Peyer's patch (tissue), 4 donors: ENCODE data around the gene QDPR. TPM values are rescaled to one million over a fixed set of nuclear protein-coding genes. Genes with fewer than 3 reads are reported as not detected.
A peak's percentile ranks its signal among the peaks of the same experiment; 100 is the strongest.

Experiments
- DNase-seq, 3 donors: peaks; one replicate each; pipeline ENCODE4 v3.0.0-alpha.2; 2017 to 2019
- H3K27ac ChIP-seq, 4 donors: fragments of 200-600 bp; sonication (generic); one replicate each; pipeline ENCODE4 v1.5.1; 2016 to 2019
- H3K27me3 ChIP-seq, 2 donors: fragments of 200-600 bp; sonication (generic); one replicate each; pipeline ENCODE4 v1.5.1; 2019
- H3K36me3 ChIP-seq, 3 donors: fragments of 200-600 bp; sonication (generic); one replicate each; pipeline ENCODE4 v1.5.1; 2016 to 2019
- H3K4me1 ChIP-seq, 4 donors: fragments of 200-600 bp; sonication (generic); one replicate each; pipeline ENCODE4 v1.5.1; 2016 to 2019
- H3K4me3 ChIP-seq, 4 donors: fragments of 200-600 bp; sonication (generic); 1 replicate in 3 of 4; 2 replicates in 1 of 4; pipeline ENCODE4 v1.5.1; 2016 to 2019; ENCODE audit warnings: mild to moderate bottlenecking in 1 of 4
- H3K9me3 ChIP-seq, 4 donors: fragments of 200-600 bp; sonication (generic); one replicate each; pipeline ENCODE4 v1.5.1; 2016 to 2019; ENCODE audit warnings: mild to moderate bottlenecking in 1 of 4
- CTCF ChIP-seq, 6 experiments: fragments of 450-650 bp in 4 of 6; fragments of 200-600 bp in 2 of 6; sonication (generic) in 1 of 6; IDR thresholded peaks; one replicate each; pipeline ENCODE4 v1.5.1; 2017 to 2019; ENCODE audit warnings: antibody characterized with exemption in 6 of 6, mild to moderate bottlenecking in 3 of 6, moderate library complexity in 1 of 6
- POLR2A ChIP-seq, 2 donors: fragments of 450-650 bp; IDR thresholded peaks; one replicate each; pipeline ENCODE4 v1.5.1; 2017; ENCODE audit warnings: antibody characterized with exemption in 2 of 2, mild to moderate bottlenecking in 2 of 2, moderate library complexity in 2 of 2
- total RNA-seq, 4 donors: library from RNA; depleted of rRNA; stranded (reverse); fragments of >200 nt; gene quantifications; one replicate each; pipeline ENCODE4 v1.1.0, GENCODE V29; 2016

The QDPR gene
- total RNA-seq, 4 donors from 2014 or later, result 8.2 to 17.0 (median 12.5) TPM

GRCh38 chr4:17514865-17515264, 3.0 kb upstream of the QDPR start, which contains the start of gene CLRN2:
Gene CLRN2, plus strand, starts transcription at chr4:17515165. Its CDS starts 102 bp downstream, at chr4:17515267.
- Histone ChIP-seq H3K9me3 (no peaks in the 10 kb centered on the region), H3K4me3 (no peak within 1 kb of the TSS), H3K36me3 (no peaks in the 10 kb centered on the region), H3K4me1 (peaks cover 0 to 7% (median 4%) of the 10 kb centered on the region in 4 donors), H3K27ac (no peak within 1 kb of the TSS), H3K27me3 (no peaks in the 10 kb centered on the region)
- TF ChIP-seq CTCF (IDR thresholded peaks at IDR 0.05) (no peak), POLR2A (IDR thresholded peaks at IDR 0.05) (no peak)
- DNase-seq, result no peak

- Histone ChIP-seq H3K9me3 (no peaks in the 10 kb centered on the region), H3K27ac (no peak overlapping the region), H3K36me3 (peaks cover 0 to 3% (median 0%) of the 10 kb centered on the region in 3 donors), H3K4me1 (peaks cover 0 to 7% (median 4%) of the 10 kb centered on the region in 4 donors), H3K4me3 (no peak overlapping the region), H3K27me3 (no peaks in the 10 kb centered on the region)
- no peak for DNase-seq
- TF ChIP-seq POLR2A (IDR thresholded peaks at IDR 0.05) (no peak), CTCF (IDR thresholded peaks at IDR 0.05) (no peak)
Measured at GRCh38 chr4:17512973-17513665, 1.2 kb upstream of the QDPR start.

DNA sequence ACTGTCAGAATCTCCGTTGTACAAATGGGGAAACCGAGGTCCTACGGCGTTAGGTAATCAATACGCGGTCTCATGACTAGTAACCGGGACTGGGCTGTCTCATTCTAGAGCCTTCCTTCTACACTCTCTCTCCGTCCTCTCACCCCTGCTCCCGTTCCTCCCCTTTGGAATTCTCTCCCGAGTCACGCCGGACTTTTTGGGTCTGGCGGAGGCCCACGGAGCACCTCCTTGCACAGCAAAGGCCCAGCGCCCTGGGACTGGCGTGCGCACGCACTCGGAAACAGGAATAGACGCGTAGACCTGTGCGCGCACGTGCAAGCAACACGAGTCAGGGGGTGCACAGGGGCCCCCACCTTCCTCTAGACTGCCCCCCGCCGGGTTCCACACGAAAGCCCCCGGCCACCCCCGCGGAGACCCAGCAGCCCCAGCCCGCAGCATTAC, 361 bp downstream of the QDPR start:
- Histone ChIP-seq H3K27ac (peak overlapping the region; percentile 50 to 78 (median 70)), H3K9me3 (no peaks in the 10 kb centered on the region), H3K36me3 (peaks cover 0 to 11% (median 0%) of the 10 kb centered on the region in 3 donors), H3K4me3 (peak overlapping the region; percentile 72 to 94 (median 80)), H3K4me1 (peaks cover 0 to 7% (median 4%) of the 10 kb centered on the region in 4 donors), H3K27me3 (no peaks in the 10 kb centered on the region)
- no peak for TF ChIP-seq POLR2A (IDR thresholded peaks at IDR 0.05)
- TF ChIP-seq CTCF (IDR thresholded peaks at IDR 0.05), result no peak
- peak; percentile 63 to 74 (median 72) for DNase-seq

DNA sequence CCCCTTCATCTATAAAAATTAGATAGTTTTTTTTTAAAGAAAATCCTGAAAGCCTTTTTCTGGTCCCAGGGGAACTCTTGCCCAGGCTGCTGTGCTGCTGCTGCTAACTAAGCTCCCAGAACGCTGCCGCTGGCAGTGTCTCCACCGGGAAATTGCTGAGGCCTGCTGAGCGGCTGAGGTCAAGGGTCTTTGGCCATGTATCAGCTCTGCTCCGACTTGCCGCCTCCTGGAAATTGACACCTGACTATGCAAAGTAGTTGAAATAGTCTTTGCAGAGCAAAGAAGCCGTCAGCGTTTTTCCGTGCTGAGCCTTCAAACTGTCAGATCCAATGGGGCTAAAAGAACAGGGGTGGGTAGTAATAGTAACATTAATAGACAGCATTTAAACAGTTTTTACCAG, 839 bp downstream of the QDPR start:
- Histone ChIP-seq H3K4me1 (peaks cover 0 to 7% (median 4%) of the 10 kb centered on the region in 4 donors), H3K27me3 (no peaks in the 10 kb centered on the region), H3K27ac (peak overlapping the region in 3 of 4 donors; percentile 66 to 78 (median 75)), H3K9me3 (no peaks in the 10 kb centered on the region), H3K4me3 (peak overlapping the region; percentile 72 to 94 (median 80)), H3K36me3 (peaks cover 0 to 11% (median 0%) of the 10 kb centered on the region in 3 donors)
- no peak for TF ChIP-seq CTCF (IDR thresholded peaks at IDR 0.05)
- DNase-seq, result peak in 2 of 3 donors; percentile 70 to 72

DNA sequence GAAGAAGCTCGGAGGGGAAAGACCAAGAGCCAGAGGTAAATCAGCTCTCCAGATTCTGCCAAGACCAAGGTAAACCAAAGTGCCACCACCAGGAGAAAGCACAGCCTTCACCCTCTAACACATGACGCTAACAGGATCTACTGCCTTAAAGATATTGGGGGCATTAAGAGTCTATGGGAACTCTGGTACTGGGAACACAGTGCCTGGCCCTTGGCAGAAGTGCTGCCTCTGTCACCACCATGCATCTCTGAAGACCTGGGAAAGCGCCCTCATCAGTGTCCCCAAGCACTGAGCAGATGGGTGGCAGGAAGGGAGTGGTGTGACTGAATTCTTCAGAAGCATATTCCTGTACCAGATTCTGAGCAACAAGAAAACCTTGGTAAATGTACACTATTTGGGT, 1.3 kb downstream of the QDPR start:
- Histone ChIP-seq H3K4me3 (peak overlapping the region in 2 of 4 donors; percentile 86 to 94), H3K4me1 (peaks cover 0 to 7% (median 4%) of the 10 kb centered on the region in 4 donors), H3K27me3 (no peaks in the 10 kb centered on the region), H3K27ac (peak overlapping the region in 1 of 4 donors; percentile 66), H3K36me3 (peaks cover 0 to 11% (median 0%) of the 10 kb centered on the region in 3 donors), H3K9me3 (no peaks in the 10 kb centered on the region)
- DNase-seq, result no peak
- TF ChIP-seq CTCF (IDR thresholded peaks at IDR 0.05) (no peak), POLR2A (IDR thresholded peaks at IDR 0.05) (no peak)
